HCT116 (cell line): ENCODE data around the gene PRKCA. TPM values are rescaled to one million over a fixed set of nuclear protein-coding genes. Genes with fewer than 3 reads are reported as not detected.
A peak's percentile ranks its signal among the peaks of the same experiment; 100 is the strongest.

ENCODE experiments used
- ATAC-seq: fragments of 200-7000 bp; cut with Tn5 transposase; 2 replicates; pipeline ENCODE4 v1.9.1; 2020; ENCODE audit warnings: mild to moderate bottlenecking, moderate library complexity
- BruUV-seq: library from RNA; stranded (reverse); fragments of 400-500 nt; replicated peaks from 2 replicates; lab custom pipeline; 2021; lab: Mats Ljungman, UMichigan
- CTCF ChIA-PET: fragments of 300-600 bp; sonication (Branson Sonifier 250); formaldehyde crosslinking; loops from one replicate; lab custom pipeline; 2021; ENCODE audit warnings: antibody characterized with exemption; lab: Charles Lee
- POLR2A ChIA-PET: fragments of 300-600, 350-600 bp; sonication (Branson Sonifier 250); formaldehyde crosslinking; loops from one replicate; lab custom pipeline; 2021; ENCODE audit warnings: antibody characterized with exemption; lab: Charles Lee
- RAD21 ChIA-PET, 2 experiments: fragments of 300-600 bp; sonication (Branson Sonifier 250); formaldehyde crosslinking; loops; one replicate each; lab custom pipeline; 2023; ENCODE audit warnings: low total read pairs in 2 of 2; ENCODE audit not compliant: uncharacterized antibody in 2 of 2, unreplicated experiment in 2 of 2, low non-redundant PET in 1 of 2; lab: Charles Lee
- DNase-seq: peaks from one replicate; pipeline ENCODE4 v3.0.0-alpha.2; 2010; ENCODE audit warnings: low read depth, low spot score
- H2AFZ ChIP-seq: fragments of 200-600 bp; shearing (Covaris generic), sonication (generic); 2 replicates; pipeline ENCODE4 v1.6.1; 2017; ENCODE audit warnings: low read depth, mixed run types, mixed read lengths, antibody characterized with exemption, low read length; ENCODE audit not compliant: poor library complexity, severe bottlenecking
- H3K27ac ChIP-seq: 2 replicates; pipeline ENCODE4 v1.5.1; 2012; ENCODE audit warnings: low read depth, low read length
- H3K27me3 ChIP-seq: fragments of 200-600 bp; sonication (generic); 2 replicates; pipeline ENCODE4 v1.6.1; 2016; ENCODE audit warnings: mixed run types, low read length, mixed read lengths; ENCODE audit not compliant: insufficient read depth
- H3K36me3 ChIP-seq, 2 experiments: fragments of 200-500 bp in 1 of 2; fragments of 200-600 bp in 1 of 2; sonication (Bioruptor generic) in 1 of 2; sonication (generic) in 1 of 2; 2 replicates each; pipeline versions ENCODE4 v1.5.1 to v1.6.1; 2014 to 2016; ENCODE audit warnings: low read length in 2 of 2, inconsistent platforms in 1 of 2, mixed read lengths in 1 of 2, mixed run types in 1 of 2; ENCODE audit not compliant: insufficient read depth in 2 of 2, control insufficient read depth in 1 of 2
- H3K4me1 ChIP-seq, 2 experiments: fragments of 200-600 bp in 1 of 2; sonication (generic) in 1 of 2; 2 replicates each; pipeline versions ENCODE4 v1.5.1 to v1.6.1; 2012 to 2017; ENCODE audit warnings: low read length in 2 of 2, inconsistent platforms in 1 of 2, mild to moderate bottlenecking in 1 of 2, mixed read lengths in 1 of 2, mixed run types in 1 of 2, moderate library complexity in 1 of 2; ENCODE audit not compliant: insufficient read depth in 2 of 2, control insufficient read depth in 1 of 2
- H3K4me2 ChIP-seq: fragments of 200-600 bp; sonication (generic); 2 replicates; pipeline ENCODE4 v1.6.1; 2017; ENCODE audit warnings: mixed run types, low read length, mixed read lengths
- H3K4me3 ChIP-seq, 2 experiments: fragments of 200-600 bp in 1 of 2; sonication (generic) in 1 of 2; replicated peaks in 1 of 2; 2 replicates each; pipeline ENCODE4 v1.5.1; 2011 to 2016; ENCODE audit warnings: low read length in 2 of 2, control low read depth in 1 of 2, low read depth in 1 of 2, mild to moderate bottlenecking in 1 of 2, mixed read lengths in 1 of 2, mixed run types in 1 of 2
- H3K79me2 ChIP-seq: fragments of 200-600 bp; sonication (generic); 2 replicates; pipeline ENCODE4 v1.6.1; 2017; ENCODE audit warnings: mild to moderate bottlenecking, mixed run types, low read length, moderate library complexity, mixed read lengths; ENCODE audit not compliant: insufficient read depth
- H3K9ac ChIP-seq: fragments of 200-600 bp; sonication (generic); 2 replicates; pipeline ENCODE4 v1.6.1; 2016; ENCODE audit warnings: low read length, mixed read lengths
- H3K9me2 ChIP-seq: fragments of 200-600 bp; sonication (generic), shearing (Covaris generic); 2 replicates; pipeline ENCODE4 v1.6.1; 2017; ENCODE audit warnings: mixed run types, mild to moderate bottlenecking, moderate library complexity; ENCODE audit not compliant: insufficient read depth
- H3K9me3 ChIP-seq, 2 experiments: fragments of 200-500 bp in 1 of 2; fragments of 200-600 bp in 1 of 2; sonication (Bioruptor generic) in 1 of 2; sonication (generic) in 1 of 2; 2 replicates each; pipeline ENCODE4 v1.6.1; 2014 to 2017; ENCODE audit warnings: low read length in 2 of 2, mixed read lengths in 2 of 2, inconsistent platforms in 1 of 2, low read depth in 1 of 2, mild to moderate bottlenecking in 1 of 2, mixed run types in 1 of 2, moderate library complexity in 1 of 2; ENCODE audit not compliant: control insufficient read depth in 1 of 2, insufficient read depth in 1 of 2
- H4K20me1 ChIP-seq: fragments of 200-600 bp; sonication (generic), shearing (Covaris generic); 2 replicates; pipeline ENCODE4 v1.6.1; 2017; ENCODE audit warnings: mixed run types, mild to moderate bottlenecking, moderate library complexity; ENCODE audit not compliant: insufficient read depth
- CBX3 ChIP-seq: IDR thresholded peaks from 2 replicates; pipeline ENCODE4 v1.6.1; 2012; ENCODE audit warnings: low read depth
- EGR1 ChIP-seq: IDR thresholded peaks from 2 replicates; pipeline ENCODE4 v1.6.1; 2012; ENCODE audit warnings: low read depth
- ELF1 ChIP-seq: IDR thresholded peaks from 2 replicates; pipeline ENCODE4 v1.6.1; 2012; ENCODE audit warnings: low read depth, borderline replicate concordance
- EZH2 ChIP-seq: fragments of 200-600 bp; sonication (generic); IDR thresholded peaks from 2 replicates; pipeline ENCODE4 v1.6.1; 2017; ENCODE audit warnings: antibody characterized with exemption, mixed run types
- EZH2phosphoT487 ChIP-seq: fragments of 200-600 bp; IDR thresholded peaks from 2 replicates; pipeline ENCODE4 v1.6.1; 2018; ENCODE audit warnings: antibody characterized with exemption, borderline replicate concordance
- FOSL1 ChIP-seq: IDR thresholded peaks from 2 replicates; pipeline ENCODE4 v1.6.1; 2012; ENCODE audit warnings: low read depth
- JUND ChIP-seq: IDR thresholded peaks from 2 replicates; pipeline ENCODE4 v1.6.1; 2012
- POLR2A ChIP-seq: IDR thresholded peaks from 2 replicates; pipeline ENCODE4 v1.7.0; 2011; ENCODE audit warnings: borderline replicate concordance; ENCODE audit not compliant: insufficient read depth, insufficient read length; ENCODE audit errors: extremely low read depth
- POLR2AphosphoS5 ChIP-seq: IDR thresholded peaks from 2 replicates; pipeline ENCODE4 v1.6.1; 2011; ENCODE audit warnings: mild to moderate bottlenecking, low read depth, low read length, moderate library complexity
- RAD21 ChIP-seq: IDR thresholded peaks from 2 replicates; pipeline ENCODE4 v1.6.1; 2012; ENCODE audit warnings: low read depth, mild to moderate bottlenecking
- TCF7L2 ChIP-seq: IDR thresholded peaks from 2 replicates; pipeline ENCODE4 v1.7.0; 2011; ENCODE audit warnings: borderline replicate concordance, inconsistent platforms; ENCODE audit not compliant: insufficient read depth, insufficient read length; ENCODE audit errors: extremely low read depth
- YY1 ChIP-seq: IDR thresholded peaks from 2 replicates; pipeline ENCODE4 v1.6.1; 2011; ENCODE audit warnings: low read length, low read depth, moderate library complexity, mild to moderate bottlenecking; ENCODE audit not compliant: insufficient replicate concordance; ENCODE audit errors: extremely low read depth
- intact Hi-C: fragments of 100-400 bp; cut with micrococcal nuclease; formaldehyde crosslinking; loops from 2 replicates; pipeline ENCODE4 v1.10.0; 2022
- total RNA-seq: library from RNA; stranded (reverse); gene quantifications from one replicate; pipeline ENCODE4 v1.2.1, GENCODE V29; 2021; ENCODE audit not compliant: unreplicated experiment
- TF ChIP-seq, protein P1 (sequence below): IDR thresholded peaks from 2 replicates; pipeline ENCODE4 v1.6.1; 2012
- TF ChIP-seq, protein P2 (sequence below): IDR thresholded peaks from 2 replicates; pipeline ENCODE4 v1.6.1; 2012
- TF ChIP-seq, protein P3 (sequence below): IDR thresholded peaks from 2 replicates; pipeline ENCODE4 v1.6.1; 2012; ENCODE audit warnings: low read depth

Gene PRKCA
- total RNA-seq, 1 experiment from 2014 or later: 18.8 TPM

DNA sequence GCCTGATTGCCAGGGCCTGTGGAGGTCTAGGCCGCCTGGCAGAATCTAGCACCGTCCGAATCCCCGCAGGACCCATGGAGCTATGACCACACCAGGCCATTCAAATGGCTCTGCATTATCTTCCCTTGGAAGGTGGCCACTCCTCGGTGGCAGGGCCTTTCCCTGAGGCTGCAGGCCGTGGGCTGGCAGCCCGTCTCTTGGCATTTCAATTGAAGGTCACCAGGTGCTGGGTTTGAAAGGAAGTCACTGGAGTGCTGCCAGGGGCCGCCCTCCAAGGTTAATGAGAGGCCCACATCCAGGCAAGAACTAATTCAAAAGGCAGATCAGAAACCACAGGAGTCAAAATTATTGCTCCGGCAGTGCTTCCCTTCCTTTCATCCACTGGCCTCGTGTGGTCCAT is 504.8 kb downstream of the PRKCA start:
- Histone ChIP-seq H3K79me2 (no peaks in the 10 kb centered on the region), H3K27ac (no peak overlapping the region), H3K4me1 (no peaks in the 10 kb centered on the region), H3K27me3 (no peaks in the 10 kb centered on the region), H2AFZ (no peak overlapping the region), H3K36me3 (no peaks in the 10 kb centered on the region), H3K9me3 (no peaks in the 10 kb centered on the region), H3K4me3 (no peak overlapping the region), H3K9me2 (no peaks in the 10 kb centered on the region), H3K9ac (no peak overlapping the region)
- ChIA-PET RAD21 (no interaction called here), CTCF (no interaction called here)
- DNase-seq: no peak
- ATAC-seq: no peak
- no peak for TF ChIP-seq YY1
- TF ChIP-seq, protein P1, sequence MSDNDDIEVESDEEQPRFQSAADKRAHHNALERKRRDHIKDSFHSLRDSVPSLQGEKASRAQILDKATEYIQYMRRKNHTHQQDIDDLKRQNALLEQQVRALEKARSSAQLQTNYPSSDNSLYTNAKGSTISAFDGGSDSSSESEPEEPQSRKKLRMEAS: no peak
- TF ChIP-seq POLR2A: no peak
- no peak for TF ChIP-seq RAD21
- peak; percentile 19 for TF ChIP-seq TCF7L2
- TF ChIP-seq EZH2phosphoT487: no peak
- TF ChIP-seq ELF1: no peak
- no peak for TF ChIP-seq JUND
- TF ChIP-seq EGR1: no peak
- TF ChIP-seq, all 23 proteins: peak for 1
- POLR2A ChIA-PET: no interaction called here
- intact Hi-C loops: no loop called here
- no peak overlapping the region for H3K4me2 ChIP-seq
- H4K20me1 ChIP-seq: no peaks in the 10 kb centered on the region
- no TSS peak for BruUV-seq

DNA sequence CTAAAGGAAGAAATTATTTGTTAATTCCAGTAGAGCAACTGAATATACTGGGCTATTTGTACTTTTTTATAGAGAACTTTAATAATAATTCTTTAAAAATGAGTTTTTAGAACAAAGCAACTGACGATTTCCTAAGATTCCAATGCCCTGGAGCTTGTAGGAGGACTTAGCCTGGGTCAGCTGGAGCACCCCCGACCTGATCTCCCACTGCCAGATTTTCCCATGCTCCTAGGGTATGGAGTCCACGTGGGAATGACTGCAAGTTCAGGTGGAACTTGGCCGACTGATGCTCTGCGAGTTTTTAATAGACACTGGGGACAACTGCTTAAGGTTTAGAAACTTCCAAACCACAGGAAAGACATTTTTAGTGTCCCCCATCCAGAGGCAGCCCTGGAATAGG is 507.0 kb downstream of the PRKCA start:
- no TSS peak for BruUV-seq
- H3K4me2 ChIP-seq: no peak overlapping the region
- no peak overlapping the region for H3K27ac ChIP-seq
- H3K36me3 ChIP-seq: no peaks in the 10 kb centered on the region
- intact Hi-C loops: no loop called here
- ChIA-PET POLR2A (no interaction called here), CTCF (no interaction called here), RAD21 (no interaction called here)
- H3K4me3 ChIP-seq: no peak overlapping the region
- H3K9me3 ChIP-seq: no peaks in the 10 kb centered on the region
- no peak for DNase-seq
- H2AFZ ChIP-seq: no peak overlapping the region
- no peak for ATAC-seq
- H3K27me3 ChIP-seq: no peaks in the 10 kb centered on the region; the same call in 1 of the 2 replicates
- TF ChIP-seq EZH2phosphoT487 (no peak), YY1 (no peak), FOSL1 (no peak), POLR2AphosphoS5 (no peak), EZH2 (no peak), RAD21 (no peak), POLR2A (no peak), TCF7L2 (no peak), CBX3 (no peak)
- TF ChIP-seq, protein P2, sequence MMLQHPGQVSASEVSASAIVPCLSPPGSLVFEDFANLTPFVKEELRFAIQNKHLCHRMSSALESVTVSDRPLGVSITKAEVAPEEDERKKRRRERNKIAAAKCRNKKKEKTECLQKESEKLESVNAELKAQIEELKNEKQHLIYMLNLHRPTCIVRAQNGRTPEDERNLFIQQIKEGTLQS: no peak
- TF ChIP-seq, protein P3, sequence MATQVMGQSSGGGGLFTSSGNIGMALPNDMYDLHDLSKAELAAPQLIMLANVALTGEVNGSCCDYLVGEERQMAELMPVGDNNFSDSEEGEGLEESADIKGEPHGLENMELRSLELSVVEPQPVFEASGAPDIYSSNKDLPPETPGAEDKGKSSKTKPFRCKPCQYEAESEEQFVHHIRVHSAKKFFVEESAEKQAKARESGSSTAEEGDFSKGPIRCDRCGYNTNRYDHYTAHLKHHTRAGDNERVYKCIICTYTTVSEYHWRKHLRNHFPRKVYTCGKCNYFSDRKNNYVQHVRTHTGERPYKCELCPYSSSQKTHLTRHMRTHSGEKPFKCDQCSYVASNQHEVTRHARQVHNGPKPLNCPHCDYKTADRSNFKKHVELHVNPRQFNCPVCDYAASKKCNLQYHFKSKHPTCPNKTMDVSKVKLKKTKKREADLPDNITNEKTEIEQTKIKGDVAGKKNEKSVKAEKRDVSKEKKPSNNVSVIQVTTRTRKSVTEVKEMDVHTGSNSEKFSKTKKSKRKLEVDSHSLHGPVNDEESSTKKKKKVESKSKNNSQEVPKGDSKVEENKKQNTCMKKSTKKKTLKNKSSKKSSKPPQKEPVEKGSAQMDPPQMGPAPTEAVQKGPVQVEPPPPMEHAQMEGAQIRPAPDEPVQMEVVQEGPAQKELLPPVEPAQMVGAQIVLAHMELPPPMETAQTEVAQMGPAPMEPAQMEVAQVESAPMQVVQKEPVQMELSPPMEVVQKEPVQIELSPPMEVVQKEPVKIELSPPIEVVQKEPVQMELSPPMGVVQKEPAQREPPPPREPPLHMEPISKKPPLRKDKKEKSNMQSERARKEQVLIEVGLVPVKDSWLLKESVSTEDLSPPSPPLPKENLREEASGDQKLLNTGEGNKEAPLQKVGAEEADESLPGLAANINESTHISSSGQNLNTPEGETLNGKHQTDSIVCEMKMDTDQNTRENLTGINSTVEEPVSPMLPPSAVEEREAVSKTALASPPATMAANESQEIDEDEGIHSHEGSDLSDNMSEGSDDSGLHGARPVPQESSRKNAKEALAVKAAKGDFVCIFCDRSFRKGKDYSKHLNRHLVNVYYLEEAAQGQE: no peak
- H4K20me1 ChIP-seq: no peaks in the 10 kb centered on the region
- H3K9ac ChIP-seq: no peak overlapping the region
- H3K9me2 ChIP-seq: no peaks in the 10 kb centered on the region
- H3K4me1 ChIP-seq: no peaks in the 10 kb centered on the region
- H3K79me2 ChIP-seq: no peaks in the 10 kb centered on the region
